OCI-LY1 (cell line): Measurements from ENCODE around the gene MXRA8.

Experiments
- CTCF ChIP-seq: fragments of 200-600 bp; sonication (generic), shearing (Covaris generic); IDR thresholded peaks from 2 replicates; pipeline ENCODE4 v1.5.1; 2017; ENCODE audit warnings: mild to moderate bottlenecking, antibody characterized with exemption, low read length, moderate library complexity, mixed read lengths
- EZH2 ChIP-seq: fragments of 200-600 bp; sonication (generic), shearing (Covaris generic); IDR thresholded peaks from 2 replicates; pipeline ENCODE4 v1.8.0; 2017; ENCODE audit warnings: borderline replicate concordance, mixed run types, mild to moderate bottlenecking, antibody characterized with exemption, low read length, moderate library complexity, mixed read lengths

GRCh38 chr1:1335792-1336248 lies 22.5 kb downstream of the MXRA8 start:
- no peak for TF ChIP-seq CTCF
- no peak for TF ChIP-seq EZH2
